DMS114 treated with DMSO at 0.1 percent for 48 hours (cell line): Measurements from ENCODE around the gene ATPAF1.
"Not testable (repeated sequence)": the region's sequence is repeated elsewhere in the genome, so short reads cannot be mapped to it uniquely, and the experiment has no call there.

Experiments
- DNase-seq: peaks from one replicate; lab custom pipeline; 2025; ENCODE audit not compliant: unreplicated experiment; lab: John Stamatoyannopoulos, UW

ATPAF1 gene

GRCh38 chr1:46667782-46668760, at the start of gene ATPAF1:
Gene ATPAF1 (minus strand): TSS chr1:46668364. CDS start chr1:46668322, 42 bp downstream.
- peak; percentile 62 for DNase-seq

GRCh38 chr1:46717654-46718053, 49.5 kb upstream of the ATPAF1 start:
- no peak for DNase-seq

- DNase-seq: no peak
Measured at GRCh38 chr1:46714976-46715375, 46.8 kb upstream of the ATPAF1 start.

GRCh38 chr1:46708121-46708520, 40.0 kb upstream of the ATPAF1 start:
- DNase-seq: no peak

- DNase-seq: no peak
Measured at GRCh38 chr1:46705408-46705807, 37.2 kb upstream of the ATPAF1 start.

- DNase-seq: no peak
Measured at GRCh38 chr1:46703927-46704641, 35.9 kb upstream of the ATPAF1 start.

- no peak for DNase-seq
Measured at GRCh38 chr1:46699666-46700065, 31.5 kb upstream of the ATPAF1 start.

GRCh38 chr1:46697053-46697452, 28.9 kb upstream of the ATPAF1 start:
- no peak for DNase-seq

GRCh38 chr1:46694676-46695075, 26.5 kb upstream of the ATPAF1 start:
- DNase-seq: not testable (repeated sequence)

GRCh38 chr1:46692811-46693770, 24.9 kb upstream of the ATPAF1 start:
- no peak for DNase-seq

GRCh38 chr1:46691997-46692790, 24.0 kb upstream of the ATPAF1 start:
- DNase-seq: no peak

- no peak for DNase-seq
Measured at GRCh38 chr1:46690931-46691421, 22.8 kb upstream of the ATPAF1 start.

- no peak for DNase-seq
Measured at GRCh38 chr1:46689897-46690296, 21.7 kb upstream of the ATPAF1 start.

- DNase-seq: no peak
Measured at GRCh38 chr1:46689356-46689755, 21.2 kb upstream of the ATPAF1 start.

- DNase-seq: no peak
Measured at GRCh38 chr1:46687921-46688509, 19.9 kb upstream of the ATPAF1 start.

- no peak for DNase-seq
Measured at GRCh38 chr1:46687093-46687659, 19.0 kb upstream of the ATPAF1 start.

GRCh38 chr1:46686255-46686654, 18.1 kb upstream of the ATPAF1 start:
- no peak for DNase-seq

GRCh38 chr1:46684670-46685069, 16.5 kb upstream of the ATPAF1 start:
- no peak for DNase-seq

- no peak for DNase-seq
Measured at GRCh38 chr1:46682064-46682463, 13.9 kb upstream of the ATPAF1 start.
